Activated CD4-positive, CD25-positive, alpha-beta regulatory T cell (primary cell): ENCODE results near the gene AHSG.
"Not testable (repeated sequence)": the region's sequence is repeated elsewhere in the genome, so short reads cannot be mapped to it uniquely, and the experiment has no call there.

ENCODE experiments used
- DNase-seq, 4 experiments: peaks; one replicate each; lab custom pipeline; 2025; lab: John Stamatoyannopoulos, UW

AHSG gene, protein sequence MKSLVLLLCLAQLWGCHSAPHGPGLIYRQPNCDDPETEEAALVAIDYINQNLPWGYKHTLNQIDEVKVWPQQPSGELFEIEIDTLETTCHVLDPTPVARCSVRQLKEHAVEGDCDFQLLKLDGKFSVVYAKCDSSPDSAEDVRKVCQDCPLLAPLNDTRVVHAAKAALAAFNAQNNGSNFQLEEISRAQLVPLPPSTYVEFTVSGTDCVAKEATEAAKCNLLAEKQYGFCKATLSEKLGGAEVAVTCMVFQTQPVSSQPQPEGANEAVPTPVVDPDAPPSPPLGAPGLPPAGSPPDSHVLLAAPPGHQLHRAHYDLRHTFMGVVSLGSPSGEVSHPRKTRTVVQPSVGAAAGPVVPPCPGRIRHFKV

DNA sequence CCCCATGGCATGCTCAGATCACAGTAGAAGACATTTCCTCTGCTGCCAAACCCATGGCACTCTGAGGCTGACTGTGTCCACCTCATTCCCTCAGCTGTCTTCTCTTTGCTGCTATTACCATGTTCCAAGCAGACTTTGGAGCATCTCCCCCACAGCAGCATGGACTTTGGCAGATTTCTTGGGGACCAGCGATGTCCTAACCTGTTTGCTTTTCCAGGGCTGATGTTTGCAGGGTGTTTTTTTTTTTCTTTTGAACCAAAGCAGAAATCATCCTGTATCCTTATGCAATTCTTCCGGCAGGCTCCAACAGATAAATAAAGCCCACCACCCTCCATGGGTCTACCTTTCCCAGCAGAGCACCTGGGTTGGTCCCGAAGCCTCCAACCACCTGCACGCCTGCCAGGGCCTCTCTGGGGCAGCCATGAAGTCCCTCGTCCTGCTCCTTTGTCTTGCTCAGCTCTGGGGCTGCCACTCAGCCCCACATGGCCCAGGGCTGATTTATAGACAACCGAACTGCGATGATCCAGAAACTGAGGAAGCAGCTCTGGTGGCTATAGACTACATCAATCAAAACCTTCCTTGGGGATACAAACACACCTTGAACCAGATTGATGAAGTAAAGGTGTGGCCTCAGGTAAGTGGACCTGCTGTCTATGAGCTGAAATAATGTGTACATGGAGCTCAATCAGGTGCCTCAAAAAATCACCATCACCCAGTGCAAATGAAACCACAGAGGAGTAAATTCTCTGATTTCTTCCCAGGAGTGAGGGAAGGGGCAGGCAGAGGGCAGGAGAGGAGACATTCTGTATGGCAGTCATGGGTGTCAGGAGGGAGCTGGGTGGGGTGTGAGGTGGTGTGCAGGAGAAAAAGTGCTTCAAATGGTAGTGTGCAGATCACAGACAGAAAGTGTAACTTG lies at the start of gene AHSG:
TSS of gene AHSG (plus strand) at position 340 of the 916 bp plus-strand sequence. CDS start at position 422, 82 bp downstream.
- DNase-seq, result no peak

DNA sequence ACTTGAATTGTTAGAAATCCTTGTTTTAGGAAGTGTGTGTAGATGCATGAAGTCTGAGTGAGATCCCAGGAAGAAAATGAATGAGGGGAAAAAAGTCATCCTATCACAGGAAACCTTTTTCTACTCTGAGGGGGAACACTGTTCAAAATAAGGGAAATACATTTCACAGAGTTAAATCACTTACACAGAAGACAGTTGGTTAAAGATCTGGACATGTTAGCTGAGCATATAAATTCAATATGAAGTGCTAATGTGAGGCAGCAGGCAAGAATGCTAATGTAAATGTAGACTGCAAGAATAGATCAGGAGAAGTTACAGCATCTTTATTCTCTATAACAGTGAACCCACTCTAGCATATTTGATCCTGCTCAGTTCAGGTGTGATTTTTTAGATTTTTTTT lies 48.3 kb upstream of the AHSG start:
- DNase-seq, result no peak

DNA sequence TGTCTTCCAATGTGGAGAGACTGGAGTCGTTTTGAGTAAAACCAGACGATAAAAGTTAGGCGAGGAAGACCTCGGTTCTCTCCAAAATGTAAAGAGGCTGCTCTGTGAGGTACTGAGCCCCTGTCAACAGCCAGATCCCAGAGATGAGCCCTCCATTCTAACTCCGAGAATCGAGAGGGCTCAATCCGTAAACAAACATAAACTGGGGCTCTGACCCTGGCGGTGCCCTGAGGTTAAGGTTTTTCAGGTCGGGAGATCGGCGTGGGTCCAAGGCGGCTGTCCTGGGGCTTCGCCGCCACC lies 46.1 kb upstream of the AHSG start:
- DNase-seq, result no peak

DNA sequence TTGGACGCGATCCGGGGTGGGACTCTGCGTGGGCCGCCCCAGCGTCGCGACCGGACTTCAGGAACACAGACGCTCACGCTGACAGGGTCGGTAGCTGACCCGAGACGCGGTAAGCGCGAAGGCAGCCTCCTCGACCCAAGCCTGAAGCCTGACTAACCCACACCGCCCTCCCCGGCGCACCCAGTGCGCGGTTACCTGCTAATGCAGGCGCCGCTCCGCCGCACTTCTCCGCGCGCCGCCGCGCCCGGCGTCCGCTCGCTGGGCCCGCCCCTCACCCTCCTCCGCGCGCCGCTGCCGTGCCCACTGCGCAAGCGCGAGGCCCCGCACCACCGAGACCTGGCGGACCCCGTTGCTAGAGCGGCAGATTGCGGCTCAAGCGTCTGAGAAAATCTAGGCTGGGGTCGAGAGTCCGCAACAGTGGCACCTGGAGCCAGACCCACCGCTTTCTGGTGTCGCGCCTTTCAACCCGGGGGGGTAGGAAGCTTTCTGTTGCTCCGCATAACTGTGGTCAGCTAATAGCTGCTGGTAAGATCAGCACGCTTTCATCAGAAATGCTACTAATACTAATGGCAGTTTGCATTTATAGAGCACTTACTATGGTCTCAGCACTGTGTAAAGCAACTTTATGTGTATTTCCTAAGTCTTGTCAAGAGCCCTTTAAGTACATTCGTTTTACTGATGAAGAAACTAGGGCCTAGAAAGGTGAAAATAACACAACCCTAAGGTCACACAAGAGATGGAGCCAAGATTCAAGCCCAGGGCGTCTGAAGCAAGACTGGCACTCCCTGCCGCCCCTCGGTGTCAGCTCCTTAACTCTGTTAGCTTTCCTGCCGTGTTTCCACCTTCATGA lies 45.6 kb upstream of the AHSG start, which contains the start of gene TBCCD1:
TSS of gene TBCCD1 (minus strand) at position 268 of the 850 bp plus-strand sequence. CDS start 3,010 bp downstream, outside the sequence.
- peak; percentile 89 to 96 (median 90) for DNase-seq

DNA sequence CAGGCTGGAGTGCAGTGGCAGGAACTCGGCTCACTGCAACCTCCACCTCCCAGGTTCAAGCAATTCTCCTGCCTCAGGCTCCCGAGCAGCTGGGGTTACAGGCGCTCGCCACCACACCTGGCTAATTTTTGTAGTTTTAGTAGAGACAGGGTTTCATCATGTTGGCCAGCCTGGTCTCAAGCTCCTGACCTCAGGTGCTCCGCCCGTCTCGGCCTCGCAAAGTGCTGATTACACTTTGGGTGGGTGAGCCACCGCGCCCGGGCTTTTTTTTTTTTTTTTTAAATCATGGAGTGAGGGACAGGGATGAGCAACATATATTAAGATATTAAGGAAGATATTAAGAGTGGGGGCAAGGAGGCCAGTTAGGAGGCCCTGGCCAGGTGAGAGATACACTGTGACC lies 43.5 kb upstream of the AHSG start:
- not testable (repeated sequence) for DNase-seq

DNA sequence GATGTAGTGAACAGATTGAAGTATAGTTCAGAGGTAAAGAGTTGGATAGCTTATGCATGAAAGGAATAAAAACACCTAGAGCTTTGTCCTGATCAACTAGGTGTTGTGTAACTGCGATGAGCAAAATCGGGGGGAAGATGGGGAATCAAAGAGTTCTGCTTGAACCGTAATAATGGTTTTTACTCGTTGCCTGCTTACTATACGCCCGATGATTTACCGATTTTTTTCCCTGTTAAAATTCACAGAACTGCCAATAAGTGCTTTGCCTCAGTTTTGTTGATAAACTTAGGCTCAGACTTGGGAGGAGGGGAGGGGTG lies 43.1 kb upstream of the AHSG start:
- DNase-seq, result no peak

DNA sequence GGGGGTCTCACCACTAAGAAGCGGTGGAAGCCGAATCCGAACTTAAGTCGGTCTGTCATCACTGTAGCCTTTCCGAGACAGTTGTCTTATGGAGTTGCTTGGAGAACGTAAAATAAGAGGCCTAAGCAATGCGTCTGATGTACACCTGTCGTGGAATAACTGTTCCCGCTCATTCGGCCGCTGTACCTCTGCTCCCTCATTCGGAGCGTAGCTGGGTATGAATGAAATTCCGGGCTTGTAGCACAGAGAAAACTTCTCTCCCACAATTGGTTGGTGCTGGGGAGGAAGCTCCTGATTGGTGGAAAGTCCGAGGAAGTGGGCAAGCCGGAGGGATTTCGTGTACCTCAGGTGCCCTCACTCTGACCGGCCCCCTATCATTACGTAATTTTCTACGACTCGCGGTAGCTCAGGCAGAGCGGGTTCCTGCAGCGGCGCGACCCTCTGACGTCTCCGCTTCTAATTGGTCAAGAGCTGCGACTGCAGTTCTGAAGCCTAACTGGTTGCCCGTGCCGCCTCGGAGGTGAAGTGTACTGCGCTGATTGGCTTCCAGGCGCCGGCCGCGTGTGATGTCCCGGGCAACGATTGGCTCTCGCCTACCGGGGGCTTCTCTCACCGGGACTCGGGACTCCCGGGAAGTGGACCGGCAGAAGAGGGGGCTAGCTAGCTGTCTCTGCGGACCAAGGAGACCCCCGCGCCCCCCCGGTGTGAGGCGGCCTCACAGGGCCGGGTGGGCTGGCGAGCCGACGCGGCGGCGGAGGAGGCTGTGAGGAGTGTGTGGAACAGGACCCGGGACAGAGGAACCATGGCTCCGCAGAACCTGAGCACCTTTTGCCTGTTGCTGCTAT lies 42.5 kb upstream of the AHSG start, which contains the start of gene DNAJB11:
TSS of gene DNAJB11 (plus strand) at position 625 of the 845 bp plus-strand sequence. CDS start at position 803, 178 bp downstream.
- peak; percentile 89 to 96 (median 94) for DNase-seq

DNA sequence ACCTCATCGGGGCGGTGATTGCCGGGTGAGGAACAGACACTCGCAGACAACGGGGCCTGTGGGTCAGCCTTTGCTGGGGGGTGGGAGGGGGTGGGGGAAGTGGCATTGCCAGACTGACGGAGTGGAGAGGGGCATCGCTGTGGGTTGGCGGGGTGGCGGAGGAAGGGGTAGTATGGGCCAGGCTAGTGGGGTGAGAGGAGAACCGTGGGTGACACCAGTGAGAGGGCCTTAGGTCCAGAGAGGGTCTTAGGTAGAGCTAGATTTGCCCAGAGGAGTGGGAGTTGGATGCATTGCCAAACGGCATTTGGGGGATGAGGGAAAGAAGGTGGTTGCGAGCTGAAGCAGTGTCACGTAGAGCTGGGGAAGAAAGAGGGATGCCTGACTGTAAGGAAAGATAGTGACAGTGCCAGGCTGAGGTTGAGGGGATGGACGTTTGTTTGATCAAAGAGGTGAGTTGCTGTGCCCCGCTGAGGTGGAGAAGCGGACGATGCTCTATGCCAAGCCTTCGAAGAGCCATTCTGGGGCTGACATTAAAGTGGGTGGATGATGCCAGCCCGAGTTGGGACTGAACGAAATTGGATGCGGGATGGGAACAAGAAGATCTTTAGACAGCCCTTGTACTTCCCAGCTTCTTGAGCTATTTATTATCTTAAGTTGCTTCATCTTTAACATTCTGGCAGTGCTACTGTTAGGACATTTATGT lies 41.8 kb upstream of the AHSG start:
- no peak for DNase-seq

DNA sequence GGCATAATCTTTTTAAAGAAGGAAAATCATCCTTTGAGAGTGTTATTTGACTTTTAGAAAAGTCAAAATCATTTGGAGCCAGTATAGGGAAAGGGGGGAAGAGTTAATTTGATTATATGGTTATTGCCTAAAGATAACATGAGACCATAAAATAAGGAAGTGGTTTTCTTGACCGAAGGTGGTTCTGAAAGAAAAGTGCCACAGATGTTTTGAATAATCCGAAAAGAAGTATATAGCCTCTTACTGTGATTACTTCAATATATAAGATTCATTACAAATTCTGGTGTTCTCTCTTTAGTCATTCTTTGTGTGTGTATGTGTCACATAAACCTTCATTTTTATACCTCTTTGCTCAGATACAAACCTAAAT lies 41.2 kb upstream of the AHSG start:
- no peak for DNase-seq

DNA sequence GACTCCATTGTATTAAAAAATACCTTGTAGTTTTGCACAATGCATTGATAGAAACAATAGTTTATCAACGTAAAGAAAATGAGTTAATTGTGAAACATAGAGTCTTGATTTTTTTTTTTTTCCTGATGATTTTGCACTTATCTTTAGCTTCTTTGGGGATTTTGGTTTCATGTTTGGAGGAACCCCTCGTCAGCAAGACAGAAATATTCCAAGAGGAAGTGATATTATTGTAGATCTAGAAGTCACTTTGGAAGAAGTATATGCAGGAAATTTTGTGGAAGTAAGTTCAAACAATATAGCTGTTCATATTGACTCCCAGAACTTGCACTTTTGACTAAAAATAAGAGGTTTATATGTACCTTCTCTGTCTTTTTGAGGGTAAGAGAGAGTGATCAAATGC lies 35.3 kb upstream of the AHSG start:
- DNase-seq, result no peak

DNA sequence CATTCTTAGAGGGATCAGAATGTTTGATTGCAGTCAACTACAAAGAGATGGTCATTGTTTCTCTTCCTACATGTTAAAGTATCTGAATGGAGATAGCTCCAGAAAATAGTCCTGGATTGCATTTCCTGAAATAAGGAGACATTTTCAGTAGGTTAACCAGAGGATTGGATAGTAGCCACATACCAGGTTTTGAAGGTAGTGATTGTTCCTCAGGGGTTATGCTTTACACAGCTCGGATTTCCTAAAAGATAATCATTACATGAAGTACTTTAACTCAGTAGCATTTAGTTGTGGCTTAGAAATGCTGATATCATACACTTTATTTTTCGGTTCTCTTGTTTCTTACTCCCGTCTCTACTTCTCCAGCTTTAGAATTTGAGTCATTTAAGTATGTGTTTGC lies 32.1 kb upstream of the AHSG start:
- DNase-seq, result no peak

DNA sequence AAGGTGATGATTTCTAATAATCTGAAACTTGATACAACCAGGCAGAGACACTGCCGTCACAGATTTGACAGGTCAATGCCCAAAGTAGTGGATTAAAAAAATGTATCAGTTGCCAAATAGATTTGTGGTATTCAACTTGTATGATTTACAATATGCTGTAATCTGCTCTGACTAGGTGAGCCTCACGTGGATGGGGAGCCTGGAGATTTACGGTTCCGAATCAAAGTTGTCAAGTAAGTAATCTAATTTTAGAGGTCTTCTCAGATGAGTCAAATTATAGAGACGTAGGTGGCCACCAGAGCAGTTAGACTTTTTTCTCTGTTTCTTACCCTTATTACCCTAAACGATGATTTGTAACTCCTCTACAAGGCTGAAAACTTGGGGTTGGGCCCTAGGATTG lies 30.3 kb upstream of the AHSG start:
- DNase-seq, result no peak

DNA sequence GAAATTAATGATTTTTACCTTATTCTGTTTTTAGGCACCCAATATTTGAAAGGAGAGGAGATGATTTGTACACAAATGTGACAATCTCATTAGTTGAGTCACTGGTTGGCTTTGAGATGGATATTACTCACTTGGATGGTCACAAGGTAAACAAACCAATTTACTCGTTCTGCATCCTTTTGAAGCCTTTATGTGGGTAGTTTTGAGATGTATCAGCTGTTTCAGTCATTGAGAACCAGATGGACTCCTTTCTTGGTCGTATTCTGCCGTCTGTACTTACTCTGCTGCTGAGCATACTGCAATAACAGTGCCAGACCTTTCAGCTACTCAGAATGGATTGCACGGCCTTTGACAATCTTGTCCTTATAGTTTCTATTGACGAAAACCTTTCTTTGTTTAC lies 29.0 kb upstream of the AHSG start:
- DNase-seq, result no peak

DNA sequence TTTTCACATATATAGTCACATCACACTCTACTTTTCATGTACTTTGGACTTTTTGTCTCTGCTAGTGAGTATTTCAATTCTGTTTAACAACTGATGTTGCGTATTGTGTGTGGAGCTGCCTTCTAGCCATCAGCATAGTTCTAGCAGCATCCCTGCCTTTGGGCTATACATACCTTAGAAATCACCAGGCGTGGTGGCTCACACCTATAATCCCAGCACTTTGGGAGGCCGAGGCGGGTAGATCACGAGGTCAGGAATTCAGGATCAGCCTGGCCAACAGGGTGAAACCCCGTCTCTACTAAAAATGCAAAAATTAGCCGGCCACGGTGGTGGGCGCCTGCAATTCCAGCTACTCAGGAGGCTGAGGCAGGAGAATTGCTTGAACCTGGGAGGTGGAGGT lies 26.6 kb upstream of the AHSG start:
- not testable (repeated sequence) for DNase-seq

DNA sequence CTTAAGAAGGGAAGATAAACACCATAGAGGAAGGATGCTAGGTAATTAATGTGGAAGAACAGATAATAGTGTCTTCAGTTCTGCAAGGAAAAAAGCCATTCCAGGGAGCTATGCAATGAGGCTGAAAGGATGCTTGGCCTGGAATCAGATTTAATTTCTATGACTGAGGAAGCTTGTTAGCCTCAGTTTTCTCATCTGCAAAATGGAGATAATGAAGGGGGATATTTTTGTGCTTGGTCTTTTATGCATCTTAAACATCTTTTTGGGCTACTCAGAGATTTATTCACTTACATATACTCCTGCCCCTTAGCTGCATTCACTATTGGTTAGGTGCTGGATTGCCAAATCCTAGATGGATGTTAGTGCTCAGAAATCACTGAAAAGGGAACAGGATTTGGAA lies 25.7 kb upstream of the AHSG start:
- no peak for DNase-seq

DNA sequence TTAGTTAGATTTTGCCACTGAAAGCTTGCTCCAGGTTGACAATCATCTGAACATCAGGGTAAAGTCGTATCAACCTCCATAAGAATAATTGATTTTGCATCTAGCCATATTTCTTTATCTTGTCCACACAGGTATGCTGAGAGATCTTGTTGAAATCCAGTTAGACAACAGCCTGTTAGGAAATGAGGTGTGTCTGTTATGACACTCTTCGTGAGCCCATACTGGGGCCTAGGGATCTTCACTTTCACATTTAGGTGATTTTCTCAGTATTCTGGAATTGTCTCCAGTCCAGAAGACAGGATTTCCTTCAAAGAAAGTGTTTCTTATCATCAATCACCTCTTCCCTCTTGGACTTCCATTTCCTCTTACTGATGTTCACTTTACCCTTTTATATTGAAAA lies 24.2 kb upstream of the AHSG start:
- no peak for DNase-seq

DNA sequence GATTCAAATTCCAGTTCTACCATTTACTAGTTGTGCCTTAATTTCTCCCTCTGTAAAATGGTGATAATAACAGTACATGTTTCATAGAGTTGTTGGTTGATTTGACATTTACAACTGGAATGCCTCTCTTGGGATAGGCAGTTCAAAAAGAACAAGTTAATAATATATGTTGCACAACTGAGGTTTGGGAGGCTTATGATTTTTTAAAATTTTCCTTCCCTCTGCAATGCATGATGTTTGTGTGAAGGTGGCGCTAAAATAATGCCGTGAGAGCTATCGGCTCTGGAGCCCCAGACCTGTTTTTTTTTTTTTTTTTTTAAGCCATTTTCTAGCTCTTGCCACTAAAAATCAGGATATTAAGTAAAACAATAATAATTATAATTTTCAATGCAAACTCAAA lies 23.7 kb upstream of the AHSG start:
- no peak for DNase-seq

DNA sequence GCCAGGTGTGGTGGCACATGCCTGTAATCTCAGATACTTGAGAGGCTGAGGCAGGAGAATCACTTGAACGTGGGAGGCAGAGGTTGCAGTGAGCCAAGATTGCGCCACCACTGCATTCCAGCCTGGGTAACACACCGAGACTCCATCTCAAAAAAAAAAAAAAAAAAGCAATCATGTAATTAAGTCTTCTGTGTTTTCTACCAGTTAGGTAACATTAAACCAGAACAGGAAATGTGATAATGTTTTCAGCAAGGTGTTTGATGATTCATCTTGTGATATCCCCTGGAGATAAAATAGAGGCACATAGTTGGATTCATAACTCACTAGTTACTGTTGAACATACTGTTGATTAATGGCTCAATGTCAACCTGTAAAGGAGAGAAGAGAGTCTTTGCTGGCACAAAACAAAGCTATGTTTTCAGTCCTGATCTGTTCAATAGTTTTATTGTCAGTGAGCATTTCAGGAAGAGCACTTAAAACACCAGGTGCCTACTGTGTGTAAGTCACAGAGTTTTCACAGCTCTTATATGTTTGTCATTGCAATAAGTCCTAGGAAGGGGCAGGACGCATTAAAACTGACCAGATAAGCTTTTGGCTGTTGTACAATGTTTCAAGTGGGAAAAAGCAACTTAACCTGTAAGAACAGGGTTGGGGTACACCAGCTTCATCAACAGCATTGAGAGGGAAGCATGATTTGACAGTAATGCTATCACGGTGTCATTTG lies 22.8 kb upstream of the AHSG start:
- no peak for DNase-seq

DNA sequence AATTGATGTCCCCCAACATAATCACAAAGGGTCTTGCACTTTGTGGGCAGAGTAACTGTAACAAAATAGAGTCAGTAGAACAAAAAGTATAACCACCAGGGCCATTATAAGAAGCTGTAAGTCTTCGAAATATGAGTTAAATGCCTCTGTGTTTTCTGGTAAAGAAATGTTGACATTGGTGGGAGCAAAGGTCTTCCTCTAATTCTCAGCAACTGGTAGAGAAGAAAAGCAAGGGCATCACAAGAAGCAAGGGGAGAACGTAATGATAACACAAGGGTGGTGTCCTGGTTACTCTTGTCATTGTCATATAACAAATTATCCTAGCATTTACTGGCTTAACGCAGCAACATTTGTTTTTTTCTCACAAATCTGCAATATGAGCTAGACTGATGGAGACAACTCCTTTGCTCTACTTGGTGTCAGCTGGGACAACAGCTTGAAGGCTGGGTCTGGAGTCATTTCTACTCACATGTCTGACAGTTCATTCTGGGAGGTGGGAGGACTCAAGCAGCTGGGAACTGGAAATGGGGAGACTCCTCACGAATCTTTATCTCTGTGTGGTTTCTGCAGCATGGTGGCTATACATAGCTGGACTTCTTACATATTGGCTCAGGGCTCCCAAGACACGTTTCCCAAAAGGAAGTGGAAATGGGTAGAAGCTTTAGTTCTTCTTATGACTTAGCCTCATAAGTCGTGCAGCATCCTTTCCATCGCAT lies 22.1 kb upstream of the AHSG start:
- no peak for DNase-seq
